ENCODE results near the gene RHOBTB3.
"Not testable (repeated sequence)": the region's sequence is repeated elsewhere in the genome, so short reads cannot be mapped to it uniquely, and the experiment has no call there.

Gene RHOBTB3

DNA sequence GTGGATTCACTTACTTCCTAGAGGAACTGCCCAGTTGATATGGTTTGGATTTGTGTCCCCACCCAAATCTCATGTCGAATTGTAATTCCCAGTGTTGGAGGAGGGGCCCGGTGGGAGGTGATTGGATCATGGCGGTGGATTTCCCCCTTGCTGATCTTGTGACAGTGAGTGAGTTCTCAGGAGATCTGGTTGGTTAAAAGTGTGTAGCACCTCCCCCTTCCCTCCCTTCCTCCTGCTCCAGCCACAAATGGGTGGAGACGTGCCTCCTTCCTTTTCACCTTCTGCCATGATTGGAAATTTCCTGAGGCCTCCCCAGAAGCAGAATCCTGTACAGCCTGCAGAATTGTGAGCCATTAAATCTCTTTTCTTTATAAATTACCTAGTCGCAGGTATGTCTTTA, 17.9 kb upstream of the RHOBTB3 start:
- not testable (repeated sequence) for DNase-seq (ENCODE audit: low read depth in 2 of 2)

DNA sequence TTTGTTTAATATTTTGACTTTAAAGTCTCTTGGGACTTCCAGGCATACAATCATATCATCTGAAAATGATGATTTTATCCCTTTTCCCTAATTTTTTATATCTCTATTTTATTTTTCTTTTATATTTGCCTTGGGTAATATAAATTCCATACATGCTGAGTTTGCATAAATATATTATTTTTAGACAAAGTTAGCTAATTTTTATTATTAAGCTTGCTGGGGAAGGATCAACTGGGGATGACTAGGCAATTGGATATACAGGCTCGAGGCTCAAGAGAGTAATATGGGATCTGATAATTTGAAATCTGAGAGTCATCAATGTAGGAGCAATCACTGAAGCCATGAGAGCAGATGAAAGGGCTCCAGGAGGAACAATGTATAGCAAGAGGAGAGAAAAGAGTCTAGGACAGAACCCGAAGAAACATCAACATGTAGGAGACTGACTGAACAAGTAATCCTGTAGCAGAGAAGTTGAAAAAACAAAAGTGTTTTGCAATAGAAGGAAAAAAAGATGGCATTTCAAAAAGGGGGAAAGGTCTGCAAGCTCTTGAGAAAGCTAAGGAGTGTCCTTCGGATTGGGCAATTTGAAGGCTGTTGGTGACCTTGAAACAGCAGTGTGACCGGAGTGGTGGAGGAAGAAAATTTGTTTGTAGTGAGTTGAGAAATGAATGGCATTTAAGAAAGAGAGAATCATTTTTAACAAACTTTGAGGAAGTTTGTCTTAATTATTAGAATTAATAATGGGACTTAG, 17.0 kb upstream of the RHOBTB3 start:
- DNase-seq (ENCODE audit: low read depth in 2 of 2) = no peak

DNA sequence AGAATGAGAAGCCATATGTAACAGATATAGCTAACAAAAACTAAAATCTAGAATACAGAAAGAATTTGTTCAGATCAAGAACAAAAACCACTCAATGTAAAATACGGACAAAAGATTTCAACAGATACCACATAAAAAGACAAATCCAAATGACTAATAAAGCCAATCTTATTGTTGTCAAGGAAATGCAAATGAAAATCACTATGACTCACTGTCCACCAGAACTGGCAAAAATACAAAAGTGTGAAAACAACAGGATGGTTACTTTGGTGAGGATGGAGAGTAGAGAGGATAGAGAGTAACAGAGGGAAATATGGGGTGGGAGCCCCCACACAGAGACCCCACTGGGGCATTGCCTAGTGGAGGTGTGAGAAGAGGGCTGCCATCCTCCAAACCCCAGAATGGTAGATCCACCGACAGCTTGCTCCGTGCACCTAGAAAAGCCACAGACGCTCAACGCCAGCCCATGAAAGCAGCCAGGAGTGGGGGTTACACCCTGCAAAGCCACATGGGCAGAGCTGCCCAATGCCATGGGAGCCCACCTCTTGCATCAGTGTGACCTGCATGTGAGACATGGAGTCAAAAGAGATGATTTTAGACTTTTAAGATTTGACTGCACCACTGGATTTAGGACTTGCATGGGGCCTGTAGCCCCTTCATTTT, 15.2 kb upstream of the RHOBTB3 start:
- DNase-seq (ENCODE audit: low read depth in 2 of 2) = no peak

DNA sequence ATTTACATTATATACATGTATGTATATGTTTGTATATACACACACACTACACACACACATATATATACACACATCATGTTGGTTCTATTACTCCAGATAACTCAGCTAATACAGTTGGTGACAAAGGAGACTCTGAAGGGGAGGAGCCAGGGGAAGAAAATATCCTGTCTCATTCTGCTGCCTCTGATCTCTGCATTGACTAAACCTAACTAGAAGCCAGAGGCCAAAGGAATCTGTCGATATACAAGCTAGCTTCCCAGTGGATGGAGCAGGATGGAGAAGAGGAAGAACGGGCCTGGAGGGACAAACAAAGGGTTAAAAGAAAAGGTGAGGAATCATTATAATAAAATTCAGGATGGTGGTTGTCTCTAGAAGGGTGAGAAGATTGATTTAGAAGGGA, 13.7 kb upstream of the RHOBTB3 start:
- no peak for DNase-seq (ENCODE audit: low read depth in 2 of 2)

DNA sequence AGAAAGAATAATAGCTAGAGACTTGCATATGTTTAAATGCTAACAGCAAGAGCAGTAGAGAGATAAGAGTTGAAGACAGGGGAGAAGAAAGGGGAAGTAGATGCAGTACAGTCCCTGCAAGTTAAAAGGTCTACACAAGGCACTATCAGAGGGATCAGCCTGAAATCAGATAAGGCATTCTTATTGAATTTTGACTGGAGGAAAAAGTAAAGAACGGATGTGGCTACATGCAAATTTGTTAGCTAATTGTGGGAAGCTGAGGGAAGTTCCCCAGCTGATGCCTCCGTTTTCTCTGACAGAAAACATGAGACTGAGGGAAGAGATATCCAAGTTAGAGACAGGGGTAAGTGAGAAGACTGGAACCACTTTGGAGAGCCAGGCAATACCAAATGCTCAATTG, 12.9 kb upstream of the RHOBTB3 start:
- DNase-seq (ENCODE audit: low read depth in 2 of 2) = no peak

DNA sequence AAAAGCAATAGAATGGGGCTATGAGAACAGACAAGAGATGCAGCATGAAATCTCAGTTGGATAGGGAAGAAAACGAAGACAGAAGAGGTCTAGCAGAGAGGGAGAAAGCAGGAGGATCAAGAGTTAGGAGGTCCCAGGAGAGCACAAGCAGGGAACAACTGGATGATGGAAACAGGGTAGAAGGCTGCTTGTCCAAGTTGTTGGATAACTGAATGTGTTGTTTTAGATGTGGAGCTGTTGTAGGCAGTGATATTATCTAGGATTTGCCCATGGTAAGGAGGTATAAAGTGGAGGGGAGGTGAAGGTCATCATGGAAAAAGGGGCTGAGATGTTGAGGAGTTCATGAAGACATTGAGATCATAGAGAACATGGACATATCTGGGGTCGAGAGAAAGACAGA, 12.4 kb upstream of the RHOBTB3 start:
- no peak for DNase-seq (ENCODE audit: low read depth in 2 of 2)

DNA sequence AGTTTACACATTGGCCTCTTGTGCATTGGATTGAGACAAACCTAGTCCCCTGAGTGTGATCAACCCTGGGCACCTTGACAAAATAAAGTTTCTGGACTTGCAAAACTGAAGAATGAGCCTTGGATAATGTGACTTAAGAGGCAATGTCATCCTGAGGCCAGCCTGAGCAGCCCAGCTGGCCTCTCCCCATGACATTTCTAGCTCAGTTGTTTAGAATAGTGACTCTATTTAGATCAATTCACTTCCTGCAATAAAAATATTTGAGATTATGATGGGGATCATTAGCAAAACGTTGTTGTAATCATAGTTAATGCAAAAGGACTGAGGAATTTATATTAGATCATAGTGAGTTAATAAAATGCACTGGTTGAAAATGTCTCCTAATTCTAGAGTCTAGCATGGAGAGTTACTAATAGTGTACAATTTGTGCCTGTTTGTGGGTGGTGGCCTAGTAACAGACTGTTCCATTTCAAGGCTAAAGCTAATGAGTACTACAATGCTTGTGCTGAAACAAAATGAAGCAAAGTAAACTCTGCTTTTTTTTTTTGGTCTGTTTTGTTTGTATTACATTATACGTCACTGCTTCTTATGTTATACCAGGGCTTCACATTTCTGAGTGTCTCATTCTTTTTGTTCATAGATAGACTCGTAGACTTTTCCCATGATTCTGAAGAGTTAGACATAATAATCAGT, 10.9 kb upstream of the RHOBTB3 start:
- DNase-seq (ENCODE audit: low read depth in 2 of 2) = no peak

DNA sequence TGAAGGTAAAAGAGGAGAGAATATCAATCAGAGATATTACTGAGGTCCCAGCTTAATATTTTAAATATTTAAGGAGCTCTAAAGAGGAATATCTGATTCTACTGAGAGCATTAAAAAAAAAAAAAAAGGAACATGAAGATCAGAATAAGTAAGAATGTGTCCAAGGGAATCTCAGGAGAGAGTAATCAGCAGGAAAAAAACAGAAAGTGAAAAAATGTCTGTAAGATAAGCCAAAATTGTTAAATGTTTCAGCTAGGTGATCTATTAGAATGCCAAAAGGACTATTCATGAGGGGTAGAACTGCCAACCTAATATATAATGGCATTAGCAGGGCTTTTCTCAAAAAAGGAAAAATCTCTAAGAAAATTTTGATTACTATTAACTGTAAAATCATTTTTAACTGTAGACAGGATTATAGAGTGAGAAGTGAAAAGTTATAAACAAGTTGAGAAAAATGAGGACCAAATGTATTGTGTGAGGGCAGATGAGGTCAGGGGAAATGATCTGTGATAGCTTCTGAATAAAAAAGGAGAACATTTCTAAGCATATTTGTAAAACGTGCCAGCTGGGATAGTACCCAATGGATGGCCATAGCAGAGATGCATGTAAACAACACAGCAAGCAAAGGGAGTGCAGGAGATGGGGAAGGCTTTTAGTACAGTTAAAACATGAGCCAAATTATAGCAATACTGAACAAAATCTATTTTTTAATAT, 9.4 kb upstream of the RHOBTB3 start:
- DNase-seq (ENCODE audit: low read depth in 2 of 2) = no peak

DNA sequence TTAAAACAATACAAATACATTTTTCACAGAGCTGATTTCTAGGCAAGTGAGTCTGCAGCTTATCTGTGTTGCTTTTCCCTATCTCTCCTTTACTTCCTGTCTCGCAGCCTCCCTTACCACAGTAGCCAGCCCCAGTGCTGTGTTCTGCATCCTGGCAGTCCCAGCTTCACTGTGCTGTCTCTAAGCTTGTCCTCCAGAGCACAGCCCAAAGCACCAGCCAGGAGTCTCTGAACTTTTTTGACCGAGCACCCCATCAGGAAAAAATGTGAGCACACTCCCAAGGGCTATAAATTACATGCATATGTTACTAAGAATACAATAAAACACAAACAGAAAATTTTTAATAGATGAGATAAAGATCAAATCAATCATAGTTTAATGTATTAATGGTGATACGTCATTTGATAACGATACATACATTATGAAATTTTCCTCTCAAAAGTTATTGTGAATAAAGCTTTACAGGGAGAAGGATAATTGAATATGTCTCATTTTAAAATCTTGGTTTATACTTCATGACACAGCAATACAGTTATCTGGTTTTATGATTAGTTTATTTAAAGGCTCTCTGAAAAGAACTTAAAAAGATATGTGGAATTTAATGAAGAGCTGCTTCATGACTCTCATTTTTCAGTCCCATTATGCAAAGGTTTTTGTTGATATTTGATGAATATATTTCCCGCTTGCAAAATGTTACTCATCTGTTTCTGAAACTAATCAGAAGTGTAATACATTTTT, 7.3 kb upstream of the RHOBTB3 start:
- no peak for DNase-seq (ENCODE audit: low read depth in 2 of 2)

DNA sequence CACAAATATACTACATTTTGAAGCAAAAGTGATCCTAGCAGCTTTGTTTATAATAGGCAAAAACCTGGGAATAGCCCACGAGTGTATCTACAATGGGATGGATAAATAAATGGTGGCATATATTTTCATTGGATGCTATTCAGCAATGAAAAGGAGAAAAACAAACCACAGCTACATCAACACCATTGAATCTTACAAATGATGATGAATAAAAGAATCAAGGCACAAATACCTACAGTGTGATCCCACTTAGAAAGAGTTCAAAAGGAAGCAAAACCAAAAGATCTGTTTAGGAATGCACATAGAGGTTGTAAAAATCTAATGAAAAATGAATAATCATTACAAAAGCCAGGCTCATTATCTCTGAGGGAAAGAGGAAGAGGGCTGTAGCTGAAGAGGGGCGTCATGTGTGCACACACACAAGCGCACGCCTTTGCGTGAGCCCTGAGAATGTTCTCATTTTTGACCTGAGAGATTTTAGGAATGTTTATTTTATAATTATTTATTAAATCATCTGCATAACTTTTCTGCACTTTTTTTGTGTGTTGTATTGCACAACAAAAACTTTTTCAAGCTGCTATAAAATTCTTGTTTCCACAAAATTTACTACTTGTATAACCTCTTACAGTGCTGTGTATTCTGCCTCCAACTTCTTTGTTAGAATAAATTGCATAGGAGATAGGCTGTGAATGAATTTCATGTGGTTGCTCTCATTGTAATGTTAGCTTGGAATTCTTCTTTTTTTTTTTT, 5.9 kb upstream of the RHOBTB3 start:
- DNase-seq (ENCODE audit: low read depth in 2 of 2) = no peak

DNA sequence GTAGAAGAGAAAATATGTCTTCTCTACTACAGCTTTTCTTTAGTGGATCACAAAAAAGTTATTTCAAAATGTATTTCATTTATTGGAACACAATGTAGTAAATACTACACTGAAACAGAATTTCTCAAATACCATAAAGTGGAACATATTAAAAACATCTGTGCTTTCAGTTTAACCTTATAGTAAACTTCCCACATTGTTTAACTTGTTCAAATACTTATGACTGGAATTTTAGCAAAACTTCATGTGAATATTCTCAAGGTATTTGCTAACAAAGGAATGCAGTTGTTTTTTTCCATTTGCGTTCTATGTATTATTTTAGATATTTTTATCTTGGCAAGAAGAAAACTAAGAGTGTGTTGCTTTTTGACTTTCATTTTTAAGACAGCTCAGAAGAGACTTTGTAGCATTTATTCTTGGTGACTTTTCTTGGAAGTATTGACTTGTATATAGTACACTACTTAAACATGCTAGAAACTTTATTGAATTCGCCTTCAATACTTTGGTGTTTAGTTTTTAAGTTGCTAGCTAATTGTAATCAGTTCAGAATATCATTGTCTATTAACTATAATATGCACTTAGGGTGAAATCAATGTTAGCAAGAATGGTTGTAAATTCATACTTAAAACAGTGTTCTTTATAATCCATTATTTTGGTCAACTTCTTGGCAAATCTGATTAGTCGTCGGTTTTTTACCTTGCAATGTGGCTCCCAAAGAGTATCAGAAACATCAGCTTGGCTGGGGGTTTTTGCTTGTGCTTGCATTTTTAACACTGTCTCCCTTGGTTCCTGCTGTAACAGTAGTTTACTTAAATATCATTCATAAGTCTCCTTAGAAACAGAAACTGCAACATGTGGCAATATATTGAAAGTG, 5.0 kb upstream of the RHOBTB3 start:
- DNase-seq (ENCODE audit: low read depth in 2 of 2) = no peak

DNA sequence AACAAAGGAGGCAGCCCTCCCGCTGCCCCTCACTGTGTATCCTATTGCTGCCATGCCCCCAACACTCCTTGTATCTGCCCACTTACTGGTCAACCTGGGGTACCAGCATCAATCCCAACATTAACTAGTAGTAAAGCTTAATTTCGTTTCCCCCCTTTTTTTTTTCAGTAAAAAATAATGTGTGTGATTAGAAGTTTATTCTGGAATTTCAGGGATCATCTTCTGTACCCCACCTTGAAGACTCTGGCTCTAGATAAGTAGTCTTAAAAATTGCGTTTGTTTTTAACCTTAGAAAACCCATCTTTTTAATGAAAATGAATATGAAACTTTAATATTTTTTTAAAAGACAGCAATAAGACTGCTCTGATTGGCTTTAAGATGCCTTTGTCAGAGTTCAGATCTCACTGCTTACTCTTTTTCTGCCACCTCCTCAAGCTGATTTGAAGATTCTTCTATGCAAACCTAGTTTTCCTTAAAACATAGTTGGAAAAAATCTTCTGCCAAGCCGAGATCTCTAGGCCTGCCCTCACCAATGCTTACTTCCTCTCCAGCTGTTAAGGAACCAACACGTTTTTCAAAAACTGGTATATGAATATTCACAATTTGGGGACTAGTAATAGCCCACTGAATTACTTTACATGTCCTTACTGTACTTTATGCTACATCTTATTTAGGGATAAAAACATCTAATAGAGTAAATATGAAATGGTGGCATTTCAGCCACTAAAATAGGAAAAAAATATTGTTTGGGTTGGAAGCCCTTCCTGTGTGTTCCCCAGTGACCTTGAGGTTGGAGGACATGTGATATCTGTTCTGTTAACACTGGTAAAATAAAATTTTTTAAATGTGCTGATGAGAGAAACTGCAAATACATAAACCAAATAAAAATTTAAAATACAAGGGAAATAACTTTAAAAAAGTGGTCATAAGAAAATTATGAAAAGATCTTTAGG, 4.0 kb upstream of the RHOBTB3 start:
- DNase-seq (ENCODE audit: low read depth in 2 of 2) = no peak

DNA sequence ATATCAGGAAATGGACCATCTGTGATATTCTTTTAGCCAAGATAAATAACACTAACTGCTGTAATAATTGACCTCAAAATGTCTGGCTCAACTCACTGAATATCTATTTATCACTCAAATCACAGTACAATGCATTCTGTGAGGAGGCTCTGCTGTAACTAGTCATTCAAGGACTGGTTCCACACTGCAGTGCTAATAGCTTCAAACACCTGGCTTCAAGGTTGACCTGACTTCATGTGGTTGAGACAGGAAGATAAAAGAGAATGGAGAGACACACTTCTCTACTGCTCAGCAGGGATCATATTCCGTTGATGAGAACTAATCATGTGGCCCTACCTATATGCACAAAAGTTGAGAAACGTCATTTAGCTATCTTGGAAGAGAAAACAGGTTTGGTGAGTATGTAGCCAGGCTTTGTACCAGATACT, 3.4 kb upstream of the RHOBTB3 start:
- no peak for DNase-seq (ENCODE audit: low read depth in 2 of 2)

DNA sequence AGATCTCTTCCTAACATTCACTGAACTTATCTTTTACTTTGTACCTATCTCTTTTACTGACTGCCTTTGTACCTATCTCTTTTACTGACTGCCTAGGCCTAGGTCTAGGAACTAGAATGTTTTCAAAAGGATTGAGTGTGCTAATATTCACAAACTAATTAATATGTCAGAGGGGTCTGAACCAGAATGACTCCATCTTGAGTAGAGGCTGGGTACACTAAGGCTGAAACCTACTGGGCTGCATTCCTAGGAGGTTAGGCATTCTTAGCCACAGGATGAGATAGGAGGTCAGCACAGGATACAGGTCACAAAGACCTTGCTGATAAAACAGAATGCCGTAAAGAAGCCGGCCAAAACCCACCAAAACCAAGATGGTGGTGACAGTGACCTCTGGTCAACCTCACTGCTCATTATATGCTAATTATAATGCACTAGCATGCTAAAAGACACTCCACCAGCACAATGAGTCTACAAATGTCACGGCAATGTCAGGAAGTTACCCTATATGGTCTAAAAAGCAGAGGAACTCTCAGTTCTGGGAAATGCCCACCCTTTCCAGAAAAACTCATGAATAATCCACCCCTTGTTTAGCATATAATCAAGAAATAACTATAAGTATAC, 2.5 kb upstream of the RHOBTB3 start:
- no peak for DNase-seq (ENCODE audit: low read depth in 2 of 2)

DNA sequence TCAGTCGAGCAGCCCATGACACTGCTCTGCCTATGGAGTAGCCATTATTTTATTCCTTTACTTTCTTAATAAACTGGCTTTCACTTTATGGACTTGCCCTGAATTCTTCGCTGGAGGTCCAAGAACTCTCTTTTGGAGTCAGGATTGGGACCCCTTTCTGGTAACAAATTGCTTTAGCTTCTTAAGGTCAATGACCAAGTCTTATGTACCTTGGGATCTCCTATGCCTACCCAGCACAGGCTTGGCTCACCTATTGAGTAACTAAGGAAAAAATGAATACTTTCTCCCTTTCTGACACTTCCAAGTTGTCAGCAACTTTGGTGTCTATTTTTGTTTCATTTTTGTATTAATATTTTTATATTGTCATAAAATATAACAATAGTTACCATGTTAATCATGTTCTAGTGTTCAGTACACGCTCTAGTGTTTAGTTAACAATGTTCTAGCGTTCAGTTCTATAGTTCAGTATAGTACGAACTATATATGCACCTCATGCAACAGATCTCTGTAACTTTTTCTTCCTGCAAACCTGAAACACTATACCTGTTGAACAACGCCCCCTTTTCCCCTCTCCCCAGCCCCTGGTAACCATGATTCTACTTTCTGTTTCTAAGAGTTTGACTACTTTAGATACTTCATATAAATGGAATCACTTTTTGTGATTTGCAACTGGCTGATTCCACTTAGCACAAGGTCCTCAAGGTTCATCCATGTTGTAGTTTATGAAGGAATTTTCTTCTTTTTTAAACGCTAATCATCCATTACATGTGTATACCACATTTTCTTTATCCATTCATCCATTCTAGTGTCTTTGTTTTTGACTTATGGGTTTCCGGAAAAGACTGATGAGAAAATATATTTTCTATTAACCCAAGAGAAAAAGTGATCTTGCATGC, 1.8 kb upstream of the RHOBTB3 start:
- no peak for DNase-seq (ENCODE audit: low read depth in 2 of 2)

DNA sequence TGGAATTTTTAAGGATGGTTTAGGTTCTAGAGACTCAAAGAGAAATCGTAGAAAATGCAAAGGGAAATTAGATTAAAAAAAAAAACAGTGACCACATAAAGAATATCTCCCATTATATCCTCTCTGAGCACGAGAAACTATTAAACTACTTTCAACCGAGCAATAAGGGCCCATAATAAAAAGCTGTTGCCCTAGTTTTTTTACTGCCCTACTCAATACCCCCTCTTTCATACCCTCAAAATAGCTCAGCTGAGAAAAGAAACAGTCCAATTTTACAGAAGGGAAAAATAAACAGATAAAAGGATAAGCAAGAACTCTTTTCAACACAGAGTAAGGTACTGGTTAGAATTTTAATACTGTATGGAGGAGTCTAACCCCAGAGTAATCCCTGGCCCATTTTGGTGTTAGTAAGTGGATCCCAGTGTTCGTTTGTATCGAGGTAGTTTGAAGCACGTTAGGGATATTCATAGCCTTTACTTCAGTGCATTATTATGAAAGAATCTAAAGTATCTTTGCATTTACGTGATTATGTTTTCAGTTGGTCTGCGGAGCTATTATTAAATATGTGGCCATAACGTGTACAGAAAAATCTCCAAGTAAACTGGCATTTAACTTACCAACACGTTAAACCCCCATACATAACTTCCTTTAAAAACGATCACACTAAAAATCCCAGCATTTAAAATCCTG, 980 bp upstream of the RHOBTB3 start:
- DNase-seq (ENCODE audit: low read depth in 2 of 2) = no peak

All from stimulated activated CD8-positive, alpha-beta memory T cell treated with anti-CD3 and anti-CD28 coated beads, Interleukin-7, amount 100 ng/mL, for 4 hours (primary cell).